ENCODE measurements around the gene RETREG2. TPM values are rescaled to one million over a fixed set of nuclear protein-coding genes. Genes with fewer than 3 reads are reported as not detected.

RETREG2 gene
- total RNA-seq, 1 experiment from 2014 or later, result 49.3 TPM

GRCh38 chr2:219210196-219210885 lies 32.3 kb downstream of the RETREG2 start:
- TF ChIP-seq CTCF (IDR thresholded peaks at IDR 0.05; ENCODE audit: unreplicated experiment), result no peak
- ChIA-PET POLR2A (interaction anchor here (2.7 kb wide), 1 partner anchor 20 kb away, joined by 12 read pairs; the partner anchor contains the start of genes ANKZF1 and ATG9A), CTCF (no interaction called here)
- Mint-ChIP-seq H3K27me3 (ENCODE audit: insufficient read depth, unreplicated experiment) (no peaks in the 10 kb centered on the region), H3K9me3 (ENCODE audit: unreplicated experiment) (no peaks in the 10 kb centered on the region), H3K36me3 (ENCODE audit: insufficient read depth, unreplicated experiment) (peaks cover 62% of the 10 kb centered on the region), H3K4me3 (ENCODE audit: unreplicated experiment) (no peak overlapping the region), H3K4me1 (ENCODE audit: insufficient read depth, unreplicated experiment) (peaks cover 15% of the 10 kb centered on the region), H3K27ac (ENCODE audit: low read depth, unreplicated experiment) (peak overlapping the region; percentile 27)
- no TSS peak for BruUV-seq (replicated peaks)
- intact Hi-C loops (cut with micrococcal nuclease), result no loop called here
- DNase-seq (ENCODE audit: unreplicated experiment), result no peak

- CTCF ChIA-PET, result interaction anchor here (0.6 to 1.8 kb wide), 5 partner anchors 39 to 844 kb away, joined by 3 to 6 read pairs (median 4); no protein-coding TSS in a partner anchor
- peaks cover 62% of the 10 kb centered on the region for H3K36me3 Mint-ChIP-seq (ENCODE audit: insufficient read depth, unreplicated experiment)
- no peak for DNase-seq (ENCODE audit: unreplicated experiment)
- intact Hi-C loops (cut with micrococcal nuclease), result no loop called here
- H3K27ac Mint-ChIP-seq (ENCODE audit: low read depth, unreplicated experiment), result no peak overlapping the region
- H3K27me3 Mint-ChIP-seq (ENCODE audit: insufficient read depth, unreplicated experiment), result no peaks in the 10 kb centered on the region
- no peak for TF ChIP-seq CTCF (IDR thresholded peaks at IDR 0.05; ENCODE audit: unreplicated experiment)
- H3K4me3 Mint-ChIP-seq (ENCODE audit: unreplicated experiment), result no peak overlapping the region
- no peaks in the 10 kb centered on the region for H3K9me3 Mint-ChIP-seq (ENCODE audit: unreplicated experiment)
- POLR2A ChIA-PET, result interaction anchor here (0.7 kb wide), 1 partner anchor 34 kb away, joined by 3 read pairs; no protein-coding TSS in a partner anchor
- no TSS peak for BruUV-seq (replicated peaks)
- H3K4me1 Mint-ChIP-seq (ENCODE audit: insufficient read depth, unreplicated experiment), result peaks cover 15% of the 10 kb centered on the region
Measured at GRCh38 chr2:219210886-219211362, 32.8 kb downstream of the RETREG2 start.

GRCh38 chr2:219213026-219213415 lies 34.9 kb downstream of the RETREG2 start:
- no peak for DNase-seq (ENCODE audit: unreplicated experiment)
- intact Hi-C loops (cut with micrococcal nuclease), result no loop called here
- BruUV-seq (replicated peaks), result no TSS peak
- Mint-ChIP-seq H3K4me3 (ENCODE audit: unreplicated experiment) (no peak overlapping the region), H3K36me3 (ENCODE audit: insufficient read depth, unreplicated experiment) (peaks cover 67% of the 10 kb centered on the region), H3K27me3 (ENCODE audit: insufficient read depth, unreplicated experiment) (no peaks in the 10 kb centered on the region), H3K4me1 (ENCODE audit: insufficient read depth, unreplicated experiment) (peaks cover 7% of the 10 kb centered on the region), H3K9me3 (ENCODE audit: unreplicated experiment) (no peaks in the 10 kb centered on the region), H3K27ac (ENCODE audit: low read depth, unreplicated experiment) (no peak overlapping the region)
- TF ChIP-seq CTCF (IDR thresholded peaks at IDR 0.05; ENCODE audit: unreplicated experiment), result no peak
- CTCF ChIA-PET, result interaction anchor here (0.6 to 1.0 kb wide), 5 partner anchors 20 to 250 kb away, joined by 3 to 4 read pairs (median 4); no protein-coding TSS in a partner anchor
- POLR2A ChIA-PET, result interaction anchor here (2.0 kb wide), 1 partner anchor 16 kb away, joined by 7 read pairs; the partner anchor contains the start of genes ANKZF1 and ATG9A

GRCh38 chr2:219213486-219214071 lies 35.5 kb downstream of the RETREG2 start:
- intact Hi-C loops (cut with micrococcal nuclease), result no loop called here
- no TSS peak for BruUV-seq (replicated peaks)
- no peaks in the 10 kb centered on the region for H3K9me3 Mint-ChIP-seq (ENCODE audit: unreplicated experiment)
- H3K27ac Mint-ChIP-seq (ENCODE audit: low read depth, unreplicated experiment), result peak overlapping the region; percentile 40
- ChIA-PET POLR2A (interaction anchor here (2.0 kb wide), 1 partner anchor 16 kb away, joined by 7 read pairs; the partner anchor contains the start of genes ANKZF1 and ATG9A), CTCF (interaction anchor here (0.9 to 1.0 kb wide), 2 partner anchors 78 to 81 kb away, joined by 3 to 4 read pairs; no protein-coding TSS in a partner anchor)
- DNase-seq (ENCODE audit: unreplicated experiment), result no peak
- H3K36me3 Mint-ChIP-seq (ENCODE audit: insufficient read depth, unreplicated experiment), result peaks cover 66% of the 10 kb centered on the region
- TF ChIP-seq CTCF (IDR thresholded peaks at IDR 0.05; ENCODE audit: unreplicated experiment), result no peak
- no peaks in the 10 kb centered on the region for H3K27me3 Mint-ChIP-seq (ENCODE audit: insufficient read depth, unreplicated experiment)
- peaks cover 1% of the 10 kb centered on the region for H3K4me1 Mint-ChIP-seq (ENCODE audit: insufficient read depth, unreplicated experiment)
- no peak overlapping the region for H3K4me3 Mint-ChIP-seq (ENCODE audit: unreplicated experiment)
